Fibroblast of upper back skin (primary cell): ENCODE results near the gene ETV3.
A peak's percentile ranks its signal among the peaks of the same experiment; 100 is the strongest.

Experiments used
- DNase-seq: peaks from one replicate; pipeline ENCODE4 v3.0.0-alpha.2; 2013

Gene ETV3

DNA sequence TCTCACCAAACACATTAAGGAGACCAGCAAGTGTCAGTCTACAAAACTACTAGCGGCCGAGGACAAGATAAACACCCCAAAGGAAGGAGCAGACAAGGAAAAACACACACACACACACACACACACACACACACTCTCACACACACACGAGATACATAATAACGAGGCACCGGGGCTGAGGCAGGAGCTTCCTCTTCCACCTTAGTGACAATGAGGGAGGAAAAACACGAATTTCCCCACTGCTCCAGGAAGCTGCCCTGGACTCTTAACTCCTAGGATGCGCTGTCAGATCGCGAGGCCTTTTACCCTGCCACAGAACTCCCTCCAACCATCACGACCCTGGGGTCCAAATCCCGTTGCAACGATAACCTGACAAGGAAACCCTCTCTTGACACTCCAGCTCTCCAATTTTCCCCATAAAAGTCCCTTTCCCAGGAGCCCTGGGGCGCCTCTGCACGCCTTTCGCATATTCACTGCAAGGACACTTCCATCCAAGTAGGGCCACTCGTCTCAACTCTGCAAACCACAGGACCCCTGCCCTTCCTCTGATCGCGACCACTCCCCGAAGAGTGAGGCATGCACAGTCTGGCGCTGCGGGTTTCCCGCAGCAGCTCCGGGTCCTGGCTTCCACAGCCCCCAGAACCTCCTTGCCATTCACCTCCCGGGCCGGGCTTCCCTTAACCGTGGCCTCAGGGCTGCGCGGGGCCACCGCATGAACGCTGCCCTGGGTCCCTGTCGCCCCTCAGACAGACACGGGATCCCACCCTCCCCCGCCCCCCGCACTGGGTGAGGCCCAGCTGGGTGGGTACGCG, 581 bp downstream of the ETV3 start:
- peak; percentile 10 for DNase-seq

DNA sequence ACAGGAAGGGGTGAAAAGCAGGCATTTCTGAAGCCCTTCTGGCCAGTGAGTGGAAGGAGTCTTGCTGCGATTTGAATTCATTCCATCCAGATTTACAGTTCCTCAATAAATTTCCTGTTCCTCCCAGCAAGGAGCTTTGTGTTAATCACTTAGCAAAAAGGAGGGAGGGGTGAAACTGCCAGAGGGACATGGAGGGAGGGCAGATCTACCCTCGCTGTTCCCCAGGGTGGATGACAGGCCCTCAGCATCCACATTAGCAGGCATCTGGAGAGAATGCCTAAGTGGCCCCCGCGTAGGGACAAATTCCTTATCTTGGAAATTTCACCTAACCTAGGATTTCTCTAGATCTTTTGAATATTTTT, 1.2 kb downstream of the ETV3 start:
- DNase-seq: peak; percentile 18

DNA sequence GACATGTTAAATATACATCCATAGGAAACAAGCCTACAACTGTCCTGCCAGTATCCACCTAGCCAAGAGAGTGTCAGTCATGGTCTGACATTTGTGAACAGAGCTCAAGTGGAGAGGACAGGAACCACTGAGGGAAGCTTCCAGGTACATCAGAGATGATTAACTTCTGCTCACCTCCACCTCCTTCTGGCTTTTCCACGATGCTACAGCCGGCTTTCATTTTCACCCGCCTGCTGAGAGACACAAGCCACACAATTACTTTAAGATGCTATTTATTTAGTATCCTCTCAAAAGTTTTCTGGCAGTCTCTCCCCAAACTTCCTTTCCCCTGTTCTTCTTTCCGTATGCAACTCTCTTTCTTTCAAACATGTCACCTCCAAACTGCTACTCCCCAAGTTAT, 2.1 kb downstream of the ETV3 start:
- DNase-seq: no peak

DNA sequence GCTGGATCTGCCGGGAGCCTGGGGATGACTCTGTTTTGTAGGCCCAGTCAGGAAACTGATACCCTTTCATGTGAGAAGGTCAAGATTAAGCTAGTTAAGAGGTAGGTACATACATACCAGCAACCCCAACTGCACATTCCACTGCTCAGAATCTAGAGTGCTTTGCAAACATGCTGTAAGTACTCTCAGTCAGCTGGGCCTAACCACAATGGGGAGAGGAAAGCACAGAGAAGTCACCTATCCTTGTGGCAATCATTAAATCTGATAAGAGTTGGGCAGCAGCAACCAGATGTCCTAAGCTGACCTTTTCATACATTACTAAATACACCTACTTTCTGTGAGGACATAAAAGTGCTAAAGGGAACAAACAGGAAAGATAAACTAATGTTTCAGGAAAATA, 2.5 kb downstream of the ETV3 start:
- no peak for DNase-seq

DNA sequence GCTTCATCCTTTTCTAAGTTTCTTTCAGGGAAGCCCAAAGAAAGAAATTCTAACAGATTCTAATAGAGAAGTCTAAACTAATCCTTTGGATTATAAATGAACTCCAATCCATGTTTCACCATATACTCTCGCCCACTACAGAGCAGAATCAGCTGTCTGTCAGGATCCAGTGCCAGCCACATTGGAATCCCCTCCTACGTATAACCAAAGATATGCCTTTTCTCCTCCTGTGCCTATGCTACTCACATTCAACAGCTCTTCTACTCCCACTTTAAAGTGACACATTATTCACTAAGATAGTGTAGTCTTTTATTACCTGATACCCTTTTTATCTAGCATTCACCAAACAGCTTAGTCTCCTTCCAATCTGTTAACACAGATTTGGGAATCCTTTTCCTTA, 3.1 kb downstream of the ETV3 start:
- no peak for DNase-seq

DNA sequence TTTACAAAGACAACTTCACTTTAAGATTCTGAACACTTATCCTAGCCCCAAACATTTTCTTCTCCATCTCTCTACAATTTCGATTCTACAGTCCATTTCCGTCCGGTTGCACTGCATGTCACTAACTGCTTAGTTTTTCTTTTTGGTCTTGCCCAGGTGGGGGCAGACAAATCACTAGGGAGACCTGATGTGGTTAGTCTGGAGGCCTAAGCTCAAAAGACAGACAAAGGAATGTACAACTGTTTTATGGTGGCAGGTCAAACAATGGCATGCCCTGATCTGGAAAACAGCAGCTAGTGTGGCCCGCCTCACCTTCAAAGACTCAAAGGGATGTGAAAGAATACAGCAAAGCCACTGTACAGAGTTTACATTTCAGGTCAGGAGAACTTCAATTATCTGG, 3.8 kb downstream of the ETV3 start:
- no peak for DNase-seq

DNA sequence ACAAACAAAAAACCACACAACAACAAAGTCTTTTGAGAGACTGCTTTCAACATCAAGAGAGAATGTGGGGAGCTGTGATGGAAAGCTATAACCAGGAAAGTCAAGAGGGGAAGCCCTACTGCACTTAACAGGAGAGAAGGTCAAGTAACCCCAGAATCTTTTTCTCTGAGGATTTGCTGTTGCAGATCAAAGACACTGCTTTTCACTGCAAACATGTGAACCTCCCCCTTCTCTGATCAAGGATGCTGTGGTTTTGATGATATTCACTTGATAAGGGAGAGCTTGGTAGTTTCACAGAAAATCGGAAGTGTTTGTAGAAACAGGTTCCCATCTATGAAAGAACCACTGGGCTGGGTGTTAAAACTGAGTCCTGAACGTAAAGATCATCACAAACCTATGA, 4.8 kb downstream of the ETV3 start:
- no peak for DNase-seq

DNA sequence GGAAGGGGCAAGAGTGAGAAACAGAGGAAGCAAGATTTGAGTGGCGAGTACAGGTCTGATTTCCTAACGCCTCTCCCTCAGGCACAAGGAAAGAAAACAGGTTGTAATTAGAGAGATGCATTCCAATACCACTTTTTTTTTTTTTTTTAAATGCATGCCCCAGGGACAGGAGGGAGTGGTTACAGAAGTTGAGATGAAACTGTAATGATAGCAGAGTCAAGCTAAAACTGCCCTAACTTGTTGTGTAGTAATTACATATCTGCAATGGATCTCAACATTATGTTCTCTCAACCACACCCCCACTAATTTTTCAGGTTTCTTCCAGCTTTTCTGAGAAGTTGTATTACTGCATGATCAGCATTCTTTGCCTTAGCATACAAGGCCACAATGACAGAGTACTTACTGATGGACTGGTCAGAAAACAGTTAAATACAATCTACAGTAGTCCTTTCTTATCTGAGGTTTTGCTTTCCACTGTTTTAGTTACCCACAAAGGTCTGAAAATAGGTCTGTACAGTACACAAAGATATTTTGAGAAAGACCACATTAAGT, 5.5 kb downstream of the ETV3 start:
- DNase-seq: no peak

DNA sequence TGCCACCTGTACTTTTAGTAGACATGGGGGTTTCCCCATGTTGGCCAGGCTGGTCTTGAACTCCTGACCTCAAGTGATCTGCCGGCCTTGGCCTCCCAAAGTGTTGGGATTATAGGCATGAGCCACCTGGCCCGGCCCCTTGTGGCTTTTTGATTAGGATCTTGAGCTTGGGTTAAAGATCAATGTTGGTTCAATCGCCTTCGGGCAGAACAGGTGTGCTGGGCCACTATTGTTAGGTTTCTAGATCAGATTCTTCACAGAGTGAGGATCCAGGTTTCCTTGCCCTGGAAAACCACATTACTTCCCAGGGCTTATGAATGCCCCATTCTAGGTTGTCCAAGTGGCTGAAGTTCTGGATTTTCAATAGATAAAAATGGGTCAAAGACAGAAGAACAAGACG, 6.1 kb downstream of the ETV3 start:
- DNase-seq: no peak

DNA sequence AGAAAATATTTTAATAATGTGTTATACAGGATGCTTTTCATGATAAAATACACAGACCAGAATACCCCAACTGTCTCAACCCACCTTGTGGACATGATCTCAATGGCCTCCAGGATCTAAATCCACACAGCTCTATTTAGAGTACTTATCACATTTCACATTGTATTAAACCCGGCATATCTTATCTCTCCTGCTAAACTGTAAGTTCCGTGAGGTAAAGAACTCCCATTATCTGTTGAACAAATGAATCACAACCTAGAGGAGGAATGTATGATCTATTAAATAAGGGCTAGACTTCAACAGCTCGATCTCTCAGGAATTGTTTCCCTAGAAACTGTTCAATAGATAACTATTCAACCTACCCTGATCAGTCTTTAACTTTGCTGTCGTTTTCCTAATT, 6.9 kb downstream of the ETV3 start:
- no peak for DNase-seq

DNA sequence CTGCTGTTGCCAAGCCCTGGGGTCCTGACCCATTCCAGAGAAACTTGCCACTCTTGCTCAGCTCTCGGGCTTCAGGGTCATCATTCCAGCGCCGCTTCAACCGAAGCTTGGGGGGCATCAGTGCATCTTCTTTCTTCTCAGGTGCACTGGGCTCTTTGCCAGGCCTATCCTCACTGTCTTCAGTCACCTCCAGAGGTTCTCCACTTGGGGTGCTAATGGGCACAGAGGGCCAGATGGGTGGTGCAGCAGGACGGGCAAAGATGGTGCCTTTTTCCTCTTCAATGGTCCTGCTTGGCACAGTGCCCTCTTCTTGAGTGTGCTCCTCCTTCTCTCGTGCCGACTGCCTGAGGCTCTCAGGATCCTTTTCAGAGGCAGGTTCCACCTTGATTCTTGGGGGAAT, 13.3 kb downstream of the ETV3 start:
- no peak for DNase-seq

DNA sequence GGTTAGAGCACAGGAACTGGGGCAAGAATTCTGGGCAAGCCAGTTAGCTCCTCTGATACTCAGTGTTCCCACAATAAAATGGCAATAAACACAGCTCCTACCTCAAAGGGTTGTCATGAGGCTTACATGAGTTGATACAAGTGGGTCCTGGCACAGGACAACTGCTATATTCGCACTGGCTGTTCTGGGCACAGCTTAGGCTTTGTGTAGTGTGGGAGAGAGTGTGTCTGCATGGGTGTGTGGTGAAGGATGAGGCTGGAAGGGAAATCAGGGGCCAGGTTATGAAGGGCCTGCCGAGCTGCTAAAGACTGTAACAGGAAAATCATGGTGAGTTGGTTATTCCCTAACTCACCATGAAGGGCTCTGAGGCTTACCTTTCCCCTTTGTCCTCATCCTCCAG, 18.7 kb downstream of the ETV3 start:
- DNase-seq: no peak

DNA sequence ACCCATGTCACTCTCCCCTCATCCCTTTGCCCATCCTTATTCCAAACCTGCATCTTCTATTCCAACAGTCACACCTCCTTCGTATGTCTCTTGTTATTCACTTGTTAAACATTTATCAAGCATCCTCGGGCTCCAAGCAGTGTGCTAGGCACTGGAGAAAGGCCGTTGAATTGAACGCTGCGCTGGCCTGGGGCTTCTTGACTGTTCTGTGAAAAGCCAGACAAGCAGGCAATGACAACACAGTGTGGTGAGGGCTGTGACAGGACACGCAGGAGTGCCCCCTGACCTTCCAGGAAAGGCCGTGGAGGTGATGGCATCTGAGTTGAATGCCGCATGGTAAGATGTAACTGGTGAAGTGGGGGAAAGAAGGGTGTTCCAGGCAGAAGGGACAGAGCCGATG, 19.2 kb downstream of the ETV3 start:
- no peak for DNase-seq

DNA sequence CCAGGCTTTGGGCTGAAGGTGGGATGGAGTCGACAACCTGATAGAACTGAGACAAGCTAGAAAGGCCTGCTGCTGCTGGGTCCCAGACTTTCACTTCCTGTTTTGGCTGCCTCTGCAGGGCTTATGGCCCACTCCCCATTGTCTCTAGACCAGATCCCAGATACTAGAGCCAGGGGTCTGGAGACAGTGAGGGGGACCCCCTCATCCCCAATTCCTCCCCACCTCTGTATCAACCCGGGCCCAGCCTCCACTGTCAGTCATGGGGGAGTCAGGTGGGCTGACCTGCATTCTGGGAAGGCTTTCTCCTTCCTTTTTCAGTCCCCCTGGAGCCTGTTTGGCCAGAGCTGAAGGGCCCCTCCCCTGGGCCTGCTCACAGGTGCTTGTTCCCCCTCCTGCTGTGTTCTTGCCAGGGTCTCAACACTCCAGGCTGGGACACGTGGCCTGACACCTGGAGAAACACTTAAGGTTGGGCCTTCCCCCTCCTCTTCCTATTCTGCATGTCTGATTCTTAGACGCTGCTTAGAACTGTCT, 20.6 kb downstream of the ETV3 start:
- no peak for DNase-seq

DNA sequence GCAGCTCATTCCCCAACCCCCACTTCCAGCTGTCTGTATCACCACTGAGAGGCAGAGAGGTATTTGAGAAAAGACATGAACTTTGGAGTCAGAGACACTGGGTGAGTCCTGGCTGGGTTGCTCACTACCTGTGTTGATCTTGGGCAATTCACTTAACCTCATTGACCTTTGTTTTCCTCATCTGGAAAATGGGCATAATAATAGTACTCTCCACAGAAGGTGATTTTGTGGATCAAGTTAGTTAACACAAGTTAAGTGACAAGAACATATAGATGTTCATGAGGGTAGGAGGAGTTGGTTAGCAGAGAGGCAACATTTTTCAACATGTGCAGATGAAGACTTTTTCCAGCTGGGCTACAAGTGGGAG, 21.5 kb downstream of the ETV3 start:
- DNase-seq: no peak

DNA sequence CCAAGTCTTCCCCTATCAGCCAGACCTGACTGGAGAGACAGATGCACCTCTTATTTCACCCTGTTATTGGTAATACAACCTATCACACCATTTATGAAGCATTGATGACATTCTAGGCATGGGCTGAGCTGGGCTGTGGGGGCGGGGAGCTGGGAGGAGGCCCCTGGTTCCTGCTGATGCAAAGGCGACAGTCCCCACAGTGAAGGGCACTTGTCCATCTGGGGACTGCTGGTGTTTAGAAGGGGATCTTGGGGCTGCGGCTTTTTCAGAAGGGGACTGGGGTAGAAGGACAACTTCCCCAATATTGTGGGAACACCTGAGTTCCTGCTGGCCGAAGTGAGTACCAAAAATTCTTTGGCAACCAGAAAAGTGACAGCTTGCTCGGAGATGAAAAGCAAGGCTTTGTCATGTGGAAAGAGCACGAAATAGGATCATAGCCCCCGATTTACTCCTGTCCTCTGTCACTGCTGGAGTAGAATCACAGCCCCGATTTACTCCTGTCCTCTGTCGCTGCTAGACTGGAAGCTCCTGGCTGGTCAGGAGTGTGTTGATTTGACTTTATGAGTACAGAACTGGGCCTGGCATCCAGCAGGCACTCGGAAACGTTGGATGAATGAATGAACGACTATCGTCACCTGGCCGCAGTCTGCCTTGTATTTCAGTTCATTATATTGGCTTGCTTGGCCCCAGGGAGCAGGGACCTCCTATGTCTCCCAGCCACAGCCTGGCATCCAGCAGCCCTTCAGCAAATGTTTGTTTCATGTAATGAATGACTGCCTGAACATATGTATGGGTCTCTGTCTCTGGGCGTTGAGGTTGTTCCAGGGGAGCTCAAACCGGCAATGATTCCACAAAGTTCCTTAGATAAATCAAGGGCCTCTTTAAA, 22.1 kb downstream of the ETV3 start:
- no peak for DNase-seq

DNA sequence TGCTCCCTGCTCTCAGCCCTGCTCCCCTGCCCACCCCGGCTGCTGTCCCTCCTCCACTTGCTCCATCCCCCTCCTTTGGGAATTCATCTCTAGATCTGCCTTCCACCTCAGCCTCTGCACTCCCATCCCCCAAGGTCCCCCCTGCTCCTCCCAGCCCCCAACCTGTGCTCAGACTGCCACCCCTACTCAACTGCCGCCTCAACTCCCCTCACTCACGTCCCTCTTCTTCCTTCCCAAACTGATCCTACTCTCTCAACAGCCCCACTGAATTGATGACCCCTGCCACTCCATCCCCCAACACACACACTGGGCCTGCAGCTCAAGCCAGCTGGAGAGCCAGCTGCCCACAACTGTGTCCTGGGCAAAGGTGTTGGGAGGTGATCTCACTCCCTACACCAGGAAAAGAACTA, 22.8 kb downstream of the ETV3 start:
- no peak for DNase-seq

DNA sequence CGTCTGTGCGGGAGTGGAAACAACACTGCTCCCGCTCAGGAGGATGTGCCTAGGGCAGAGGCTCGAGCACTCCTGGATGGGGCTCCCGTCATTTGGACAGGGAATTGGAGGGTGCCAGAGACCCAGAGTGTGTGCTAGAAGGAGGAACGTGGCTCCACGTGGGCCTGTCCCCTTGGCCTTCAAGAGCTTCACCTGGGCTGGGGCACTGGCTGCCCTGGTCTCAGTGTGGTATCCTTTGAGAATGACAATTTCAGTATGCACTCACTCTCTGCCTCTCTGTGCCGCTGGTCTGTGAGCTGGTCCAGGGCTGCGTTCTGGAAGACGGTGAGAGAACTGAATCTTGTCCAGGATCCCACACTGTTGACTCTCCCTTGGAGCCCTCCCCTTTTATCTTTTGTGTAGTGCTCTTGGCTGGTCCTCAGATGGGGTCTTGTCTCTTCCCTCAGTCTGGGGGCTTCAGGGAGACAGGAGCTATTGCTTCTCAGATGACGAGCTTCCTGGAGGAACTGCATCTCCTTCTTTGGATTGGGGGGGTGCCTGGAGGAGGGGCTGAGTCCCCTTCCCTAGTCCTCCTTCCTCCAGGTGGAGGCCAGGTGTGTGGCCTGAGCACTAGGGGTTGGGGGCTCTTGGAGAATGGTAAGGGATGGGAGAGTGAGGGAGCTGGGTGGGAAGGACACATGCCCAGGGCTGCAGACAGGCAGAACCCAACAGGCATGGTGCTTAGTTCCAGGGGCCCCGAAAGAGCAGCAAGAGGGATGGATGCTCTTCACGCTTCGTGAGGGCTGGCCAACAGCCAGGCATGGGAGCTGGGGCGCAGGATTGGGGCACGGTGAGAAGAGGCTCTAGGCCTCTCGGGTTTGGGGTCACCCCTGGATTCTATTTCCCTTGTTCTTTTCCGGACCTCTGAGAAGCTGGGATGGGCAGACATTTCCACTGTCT, 23.7 kb downstream of the ETV3 start:
- DNase-seq: no peak

DNA sequence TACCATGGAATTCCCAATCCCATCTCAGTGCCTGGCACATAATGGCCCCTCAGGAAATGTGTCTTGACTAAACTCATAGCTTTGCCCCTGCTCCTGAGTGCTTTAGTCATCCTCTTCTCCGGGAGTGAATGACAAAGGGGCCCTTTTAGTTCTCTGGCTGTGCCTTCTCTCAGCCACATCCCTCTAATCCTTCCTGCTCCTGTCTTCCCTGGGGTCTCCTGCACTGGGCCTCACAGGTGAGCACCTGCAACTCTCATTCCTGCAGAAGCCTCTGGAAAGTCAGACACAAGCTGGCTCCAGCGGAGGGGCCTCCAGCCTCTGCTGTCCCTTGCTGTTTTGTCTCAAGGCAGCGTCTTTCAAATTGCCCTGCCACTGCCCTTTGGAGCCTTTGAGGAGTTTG, 24.6 kb downstream of the ETV3 start:
- no peak for DNase-seq

DNA sequence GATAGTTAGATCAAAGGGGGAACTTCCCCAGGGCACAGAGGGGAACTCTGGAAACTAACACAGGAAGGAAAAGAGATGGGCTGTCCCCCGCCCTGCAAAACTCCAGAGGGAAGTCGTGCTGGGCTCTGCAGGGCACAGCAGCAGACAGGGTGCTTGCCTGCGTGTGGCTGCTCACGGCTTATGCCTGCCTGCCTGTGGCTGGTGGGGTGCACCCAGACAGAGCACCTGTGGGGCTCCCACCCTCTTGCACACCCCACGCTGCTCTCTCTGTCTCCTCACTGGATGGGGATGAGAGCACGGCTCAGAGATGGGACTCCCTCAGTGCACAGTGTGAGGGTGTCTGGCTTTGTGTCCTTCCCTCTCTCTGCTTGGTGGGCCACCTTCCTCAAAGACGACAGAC, 25.1 kb downstream of the ETV3 start:
- no peak for DNase-seq

DNA sequence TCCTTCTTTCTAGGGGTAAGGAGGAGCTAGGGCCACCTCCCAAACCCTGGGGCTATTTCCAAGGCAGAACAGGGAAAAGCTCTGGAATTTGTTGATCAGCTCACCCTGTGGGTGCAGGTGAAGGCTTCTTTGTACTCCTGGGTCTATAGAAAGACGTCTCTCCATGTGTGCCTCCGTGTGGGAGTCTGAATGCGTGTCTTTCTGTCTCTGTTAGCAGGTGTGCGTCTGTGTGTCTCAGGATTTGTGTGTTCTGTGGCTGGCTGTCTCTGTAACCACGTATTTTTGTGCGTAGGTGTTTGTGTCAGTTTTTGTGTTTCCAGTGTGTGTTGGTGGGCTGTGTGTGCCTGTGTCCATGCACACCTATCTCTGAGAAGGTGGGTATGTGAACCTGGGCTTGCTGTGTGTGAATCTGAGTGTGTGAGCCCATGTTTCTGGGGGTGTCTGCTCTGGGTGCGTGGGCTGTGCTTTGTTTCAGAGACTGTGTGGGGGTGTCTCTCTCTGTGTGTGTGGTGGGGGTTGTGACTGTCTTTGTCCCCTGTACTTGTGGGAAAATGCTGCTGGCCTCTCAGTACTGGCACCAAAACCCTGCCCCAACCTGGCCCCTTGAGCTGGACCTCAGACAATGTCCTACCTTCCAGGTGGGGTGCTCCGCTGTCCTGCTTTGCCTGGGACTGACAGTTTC, 25.9 kb downstream of the ETV3 start:
- DNase-seq: no peak
